Measurements from ENCODE around the gene NDUFA13. TPM values are rescaled to one million over a fixed set of nuclear protein-coding genes. Genes with fewer than 3 reads are reported as not detected.

The NDUFA13 gene
- total and polyA plus RNA-seq, 2 experiments from 2014 or later: 80.4 to 615 TPM

DNA sequence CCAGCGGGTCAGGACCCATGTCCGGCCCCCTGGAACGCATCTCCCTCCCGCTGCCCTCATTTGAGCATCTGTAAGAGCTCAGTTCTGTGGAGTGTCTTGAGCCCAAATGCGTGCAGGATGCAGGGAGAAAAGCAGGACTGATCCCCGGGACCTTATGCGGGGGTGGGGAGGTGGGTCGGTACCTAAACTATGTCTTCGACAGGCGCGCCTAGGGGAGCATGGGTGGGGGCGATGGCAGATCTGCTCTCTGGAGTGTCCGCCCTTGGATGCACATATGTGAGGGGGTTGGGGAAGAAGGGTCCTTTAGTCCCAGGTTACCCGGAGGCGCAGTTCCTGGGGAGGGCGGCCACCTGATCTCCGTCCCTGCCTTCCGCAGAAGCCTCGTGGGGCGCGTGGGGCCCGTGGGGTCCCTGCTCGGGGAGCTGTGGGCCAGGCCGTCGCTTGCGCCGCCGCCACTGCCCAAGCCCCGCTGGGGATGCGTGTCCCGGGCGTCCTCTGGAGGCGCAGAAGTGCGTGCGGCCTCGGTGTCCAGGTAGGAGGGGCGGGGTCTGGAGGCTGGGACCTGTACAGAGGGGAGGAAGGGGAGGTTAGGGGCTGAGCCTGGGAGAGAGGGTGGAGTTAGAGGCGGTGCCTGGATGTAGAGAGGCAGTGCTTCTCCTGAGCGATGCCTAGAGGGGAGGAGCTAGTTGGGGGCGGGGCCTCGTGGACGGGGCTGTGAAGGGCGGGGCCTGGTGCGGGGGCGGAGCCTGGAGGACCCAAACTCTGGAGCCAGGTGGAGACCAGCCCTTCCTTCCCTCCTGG lies 24.9 kb downstream of the NDUFA13 start:
- Histone ChIP-seq H3K4me1 (ENCODE audit: insufficient read depth) (peaks cover 13% of the 10 kb centered on the region), H4K20me1 (ENCODE audit: insufficient read depth, poor library complexity, severe bottlenecking) (no peaks in the 10 kb centered on the region), H3K36me3 (replicated peaks; ENCODE audit: insufficient read depth, low read depth) (no peaks in the 10 kb centered on the region), H3K9me3 (ENCODE audit: low read depth) (no peaks in the 10 kb centered on the region), H3K79me2 (no peaks in the 10 kb centered on the region), H3K4me3 (no peak overlapping the region), H3K27ac (no peak overlapping the region), H2AFZ (no peak overlapping the region), H3K27me3 (no peaks in the 10 kb centered on the region), H3K4me2 (peak overlapping the region; percentile 62), H3K9me2 (replicated peaks; ENCODE audit: insufficient read depth) (no peaks in the 10 kb centered on the region)
- DNase-seq (ENCODE audit: low spot score): peak; percentile 64
- WGBS (ENCODE audit: low lambda C conversion rate, missing lambda C conversion rate): 67% methylated on average over 25 of the region's 45 CpGs
- TF ChIP-seq CTCF (IDR thresholded peaks at IDR 0.05; ENCODE audit: poor library complexity) (no peak), EZH2phosphoT487 (IDR thresholded peaks at IDR 0.05; ENCODE audit: low read depth, severe bottlenecking, unreplicated experiment) (no peak), EZH2 (IDR thresholded peaks at IDR 0.05; ENCODE audit: borderline replicate concordance) (no peak)

GRCh38 chr19:19541616-19542015 lies 25.6 kb downstream of the NDUFA13 start:
- Histone ChIP-seq H3K4me3 (no peak overlapping the region), H3K27ac (no peak overlapping the region), H3K9me2 (replicated peaks; ENCODE audit: insufficient read depth) (no peaks in the 10 kb centered on the region), H3K36me3 (replicated peaks; ENCODE audit: insufficient read depth, low read depth) (no peaks in the 10 kb centered on the region), H4K20me1 (ENCODE audit: insufficient read depth, poor library complexity, severe bottlenecking) (no peaks in the 10 kb centered on the region), H2AFZ (no peak overlapping the region), H3K79me2 (no peaks in the 10 kb centered on the region), H3K27me3 (no peaks in the 10 kb centered on the region), H3K4me2 (peak overlapping the region; percentile 62), H3K4me1 (ENCODE audit: insufficient read depth) (peaks cover 13% of the 10 kb centered on the region), H3K9me3 (ENCODE audit: low read depth) (no peaks in the 10 kb centered on the region)
- WGBS (ENCODE audit: low lambda C conversion rate, missing lambda C conversion rate): 88% methylated on average over 16 of the region's 16 CpGs
- no peak for DNase-seq (ENCODE audit: low spot score)
- TF ChIP-seq EZH2phosphoT487 (IDR thresholded peaks at IDR 0.05; ENCODE audit: low read depth, severe bottlenecking, unreplicated experiment): no peak
- TF ChIP-seq CTCF (IDR thresholded peaks at IDR 0.05; ENCODE audit: poor library complexity): no peak
- no peak for TF ChIP-seq EZH2 (IDR thresholded peaks at IDR 0.05; ENCODE audit: borderline replicate concordance)

GRCh38 chr19:19542507-19542906 lies 26.5 kb downstream of the NDUFA13 start:
- H3K4me1 ChIP-seq (ENCODE audit: insufficient read depth): peaks cover 13% of the 10 kb centered on the region
- H3K27ac ChIP-seq: no peak overlapping the region
- 95% methylated on average over 12 of the region's 12 CpGs for WGBS (ENCODE audit: low lambda C conversion rate, missing lambda C conversion rate)
- DNase-seq (ENCODE audit: low spot score): no peak
- TF ChIP-seq EZH2 (IDR thresholded peaks at IDR 0.05; ENCODE audit: borderline replicate concordance): no peak
- no peak for TF ChIP-seq EZH2phosphoT487 (IDR thresholded peaks at IDR 0.05; ENCODE audit: low read depth, severe bottlenecking, unreplicated experiment)
- TF ChIP-seq CTCF (IDR thresholded peaks at IDR 0.05; ENCODE audit: poor library complexity): no peak
- H3K79me2 ChIP-seq: no peaks in the 10 kb centered on the region
- no peaks in the 10 kb centered on the region for H3K27me3 ChIP-seq
- H3K36me3 ChIP-seq (replicated peaks; ENCODE audit: insufficient read depth, low read depth): no peaks in the 10 kb centered on the region
- no peak overlapping the region for H3K4me3 ChIP-seq
- H3K4me2 ChIP-seq: no peak overlapping the region
- H2AFZ ChIP-seq: no peak overlapping the region
- H3K9me2 ChIP-seq (replicated peaks; ENCODE audit: insufficient read depth): no peaks in the 10 kb centered on the region
- H3K9me3 ChIP-seq (ENCODE audit: low read depth): no peaks in the 10 kb centered on the region
- H4K20me1 ChIP-seq (ENCODE audit: insufficient read depth, poor library complexity, severe bottlenecking): no peaks in the 10 kb centered on the region

All from hepatocyte (in vitro differentiated cells).